SU-DHL-6 (cell line): ENCODE data around the gene EGR4.

ENCODE experiments used
- H2AFZ ChIP-seq: fragments of 200-600 bp; sonication (generic); 2 replicates; pipeline ENCODE4 v1.6.1; 2014; ENCODE audit warnings: low read depth, mild to moderate bottlenecking, moderate library complexity, mixed read lengths, antibody characterized with exemption, low read length; ENCODE audit not compliant: severe bottlenecking
- H3F3A ChIP-seq: fragments of 200-600 bp; shearing (Covaris generic); 2 replicates; pipeline ENCODE4 v1.6.0; 2016; ENCODE audit warnings: antibody characterized with exemption, mild to moderate bottlenecking; ENCODE audit not compliant: insufficient read depth
- H3K27ac ChIP-seq: fragments of 200-600 bp; sonication (generic); 2 replicates; pipeline ENCODE4 v1.5.1; 2016; ENCODE audit warnings: low read depth, mild to moderate bottlenecking, low read length, moderate library complexity, mixed read lengths
- H3K27me3 ChIP-seq: fragments of 200-600 bp; sonication (generic), shearing (Covaris generic); 2 replicates; pipeline ENCODE4 v1.6.0; 2014; ENCODE audit warnings: mild to moderate bottlenecking, low read length
- H3K36me3 ChIP-seq: fragments of 200-600 bp; sonication (generic); 2 replicates; pipeline ENCODE4 v1.6.1; 2014; ENCODE audit warnings: mild to moderate bottlenecking, low read length, mixed read lengths
- H3K4me2 ChIP-seq: fragments of 300-600, 200-600 bp; shearing (Covaris generic), sonication (generic); 2 replicates; pipeline ENCODE4 v1.6.0; 2014; ENCODE audit warnings: low read length, low read depth, mild to moderate bottlenecking; ENCODE audit not compliant: poor library complexity, severe bottlenecking
- H3K4me3 ChIP-seq: fragments of 200-600 bp; sonication (generic); 2 replicates; pipeline ENCODE4 v1.5.1; 2014; ENCODE audit warnings: antibody characterized with exemption, low read length, mild to moderate bottlenecking, mixed read lengths; ENCODE audit not compliant: insufficient read depth, poor library complexity, severe bottlenecking
- H3K79me2 ChIP-seq: fragments of 200-600 bp; sonication (generic); 2 replicates; pipeline ENCODE4 v1.6.1; 2014; ENCODE audit warnings: mild to moderate bottlenecking, low read length, moderate library complexity; ENCODE audit not compliant: insufficient read depth
- H3K9ac ChIP-seq: fragments of 200-600 bp; sonication (generic); 2 replicates; pipeline ENCODE4 v1.7.0; 2014; ENCODE audit warnings: mild to moderate bottlenecking, low read length
- H3K9me2 ChIP-seq: fragments of 200-600 bp; sonication (generic); replicated peaks from 2 replicates; pipeline ENCODE4 v1.6.1; 2014; ENCODE audit warnings: low read length; ENCODE audit not compliant: insufficient read depth
- H3K9me3 ChIP-seq: fragments of 200-600 bp; sonication (generic); 2 replicates; pipeline ENCODE4 v1.6.1; 2014; ENCODE audit warnings: low read length, mixed read lengths; ENCODE audit not compliant: insufficient read depth
- H4K20me1 ChIP-seq: fragments of 200-600 bp; sonication (generic); 2 replicates; pipeline ENCODE4 v1.6.1; 2014; ENCODE audit warnings: low read depth, mild to moderate bottlenecking, antibody characterized with exemption, low read length, moderate library complexity, mixed read lengths
- EZH2phosphoT487 ChIP-seq: fragments of 200-600 bp; sonication (generic), shearing (Covaris generic); conservative IDR thresholded peaks from 2 replicates; pipeline ENCODE4 v1.6.1; 2018; ENCODE audit warnings: mild to moderate bottlenecking, antibody characterized with exemption, low read length, moderate library complexity, mixed read lengths
- TF ChIP-seq, protein P1 (sequence below): fragments of 200-600 bp; sonication (generic); IDR thresholded peaks from one replicate; pipeline ENCODE4 v1.5.1; 2017; ENCODE audit warnings: antibody characterized with exemption, mild to moderate bottlenecking, low read length, moderate library complexity; ENCODE audit not compliant: insufficient read depth, poor library complexity, severe bottlenecking

The EGR4 gene

DNA sequence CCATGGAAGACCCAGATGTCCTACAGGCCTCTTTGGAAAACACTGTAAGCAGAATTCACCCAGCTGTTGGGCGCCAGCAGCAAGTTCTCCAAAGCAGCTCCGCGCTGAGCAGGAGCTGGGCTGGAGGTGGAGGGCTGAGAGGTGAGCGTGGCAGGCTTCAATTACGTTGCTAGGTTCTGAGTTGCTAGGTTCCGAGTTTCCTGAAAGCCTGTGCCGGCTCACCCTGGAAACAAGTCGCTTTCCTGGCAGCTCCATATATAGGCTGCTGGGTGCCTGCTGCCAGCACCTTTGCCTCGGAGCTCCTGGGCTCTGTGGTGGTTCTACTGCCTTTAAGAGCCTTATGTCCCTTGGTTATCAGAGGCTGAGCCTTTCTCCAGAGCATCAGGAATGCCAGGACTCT lies 14.4 kb upstream of the EGR4 start:
- no peaks in the 10 kb centered on the region for H3K79me2 ChIP-seq
- no peak overlapping the region for H3K4me2 ChIP-seq
- no peaks in the 10 kb centered on the region for H3K9me2 ChIP-seq
- no peaks in the 10 kb centered on the region for H3K36me3 ChIP-seq
- TF ChIP-seq, protein P1, sequence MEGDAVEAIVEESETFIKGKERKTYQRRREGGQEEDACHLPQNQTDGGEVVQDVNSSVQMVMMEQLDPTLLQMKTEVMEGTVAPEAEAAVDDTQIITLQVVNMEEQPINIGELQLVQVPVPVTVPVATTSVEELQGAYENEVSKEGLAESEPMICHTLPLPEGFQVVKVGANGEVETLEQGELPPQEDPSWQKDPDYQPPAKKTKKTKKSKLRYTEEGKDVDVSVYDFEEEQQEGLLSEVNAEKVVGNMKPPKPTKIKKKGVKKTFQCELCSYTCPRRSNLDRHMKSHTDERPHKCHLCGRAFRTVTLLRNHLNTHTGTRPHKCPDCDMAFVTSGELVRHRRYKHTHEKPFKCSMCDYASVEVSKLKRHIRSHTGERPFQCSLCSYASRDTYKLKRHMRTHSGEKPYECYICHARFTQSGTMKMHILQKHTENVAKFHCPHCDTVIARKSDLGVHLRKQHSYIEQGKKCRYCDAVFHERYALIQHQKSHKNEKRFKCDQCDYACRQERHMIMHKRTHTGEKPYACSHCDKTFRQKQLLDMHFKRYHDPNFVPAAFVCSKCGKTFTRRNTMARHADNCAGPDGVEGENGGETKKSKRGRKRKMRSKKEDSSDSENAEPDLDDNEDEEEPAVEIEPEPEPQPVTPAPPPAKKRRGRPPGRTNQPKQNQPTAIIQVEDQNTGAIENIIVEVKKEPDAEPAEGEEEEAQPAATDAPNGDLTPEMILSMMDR = no peak
- no peak for TF ChIP-seq EZH2phosphoT487
- H3K9me3 ChIP-seq = no peaks in the 10 kb centered on the region
- H2AFZ ChIP-seq = no peak overlapping the region
- no peaks in the 10 kb centered on the region for H3F3A ChIP-seq
- no peak overlapping the region for H3K4me3 ChIP-seq
- H4K20me1 ChIP-seq = no peaks in the 10 kb centered on the region
- H3K27me3 ChIP-seq = no peaks in the 10 kb centered on the region
- H3K9ac ChIP-seq = no peak overlapping the region
- no peak overlapping the region for H3K27ac ChIP-seq

DNA sequence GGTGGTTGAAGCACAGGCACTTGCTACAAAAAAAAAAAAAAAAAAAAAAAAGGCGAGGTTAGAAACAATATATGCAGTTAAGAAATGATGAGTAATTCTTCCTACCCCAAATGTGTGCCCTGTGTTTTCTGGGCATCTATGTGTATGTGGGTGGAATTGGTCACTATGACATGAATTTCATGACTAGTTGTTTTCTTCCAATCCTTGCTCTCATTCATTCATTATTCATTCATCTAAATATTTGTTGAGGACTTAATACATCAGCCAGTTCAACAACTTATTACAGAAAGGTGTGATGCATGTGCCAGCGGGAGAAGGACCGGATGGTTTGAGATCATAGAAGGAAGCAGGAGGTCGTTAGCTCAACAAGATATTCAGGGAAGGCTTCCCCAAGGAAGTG lies 8.3 kb upstream of the EGR4 start:
- H3K27me3 ChIP-seq = no peaks in the 10 kb centered on the region
- TF ChIP-seq EZH2phosphoT487 = no peak
- TF ChIP-seq, protein P1 = no peak
- H4K20me1 ChIP-seq = no peaks in the 10 kb centered on the region
- H3F3A ChIP-seq = no peaks in the 10 kb centered on the region
- no peak overlapping the region for H2AFZ ChIP-seq
- H3K27ac ChIP-seq = no peak overlapping the region
- no peaks in the 10 kb centered on the region for H3K79me2 ChIP-seq
- no peaks in the 10 kb centered on the region for H3K9me2 ChIP-seq
- no peaks in the 10 kb centered on the region for H3K9me3 ChIP-seq
- no peak overlapping the region for H3K4me3 ChIP-seq
- H3K4me2 ChIP-seq = no peak overlapping the region
- H3K9ac ChIP-seq = no peak overlapping the region
- no peaks in the 10 kb centered on the region for H3K36me3 ChIP-seq

DNA sequence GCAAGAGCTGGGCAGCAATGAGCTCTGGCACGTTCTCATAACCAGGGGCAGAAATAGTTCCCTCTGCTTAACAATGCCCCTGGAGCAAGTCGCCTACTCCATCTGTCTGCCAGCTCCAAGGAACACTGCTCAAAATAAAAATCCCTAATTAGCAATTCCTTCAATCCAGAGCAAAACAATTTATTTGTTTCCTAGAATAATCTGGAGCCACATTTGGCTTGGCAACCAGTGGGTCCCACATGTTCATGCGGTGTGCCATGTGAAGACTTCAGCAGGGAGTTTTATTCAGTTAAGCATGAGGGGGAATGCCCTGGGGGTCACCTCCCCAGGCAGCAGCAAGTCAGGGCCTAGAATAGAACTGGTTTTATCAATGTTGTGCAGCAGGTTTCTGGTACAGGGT lies 7.6 kb upstream of the EGR4 start:
- Histone ChIP-seq H4K20me1 (no peaks in the 10 kb centered on the region), H3K9me2 (no peaks in the 10 kb centered on the region), H3K79me2 (no peaks in the 10 kb centered on the region), H3K4me3 (no peak overlapping the region), H3K27me3 (no peaks in the 10 kb centered on the region), H3K36me3 (no peaks in the 10 kb centered on the region), H3K9me3 (no peaks in the 10 kb centered on the region), H3K4me2 (no peak overlapping the region), H3K9ac (no peak overlapping the region), H3K27ac (no peak overlapping the region), H3F3A (no peaks in the 10 kb centered on the region), H2AFZ (no peak overlapping the region)
- TF ChIP-seq, protein P1 = no peak
- TF ChIP-seq EZH2phosphoT487 = no peak
